AG04449 (cell line): ENCODE measurements around the gene ZNF536.

Source experiments
- CTCF ChIA-PET: fragments of 350-600 bp; formaldehyde crosslinking; extraction: SDS; loops from one replicate; lab custom pipeline; 2021; ENCODE audit warnings: antibody characterized with exemption; lab: Yijun Ruan, JAX
- POLR2A ChIA-PET: fragments of 400-600, 350-600 bp; formaldehyde crosslinking; extraction: SDS; loops from one replicate; lab custom pipeline; 2020; ENCODE audit warnings: antibody characterized with exemption, inconsistent platforms; lab: Yijun Ruan, JAX
- DNase-seq: peaks from one replicate; pipeline ENCODE4 v3.0.0-alpha.2; 2010; ENCODE audit warnings: low read depth, low spot score
- H3K4me3 ChIP-seq: 2 replicates; pipeline ENCODE4 v1.5.1; 2011; ENCODE audit warnings: low read depth, mild to moderate bottlenecking, control low read depth, low read length
- CTCF ChIP-seq: IDR thresholded peaks from one replicate; pipeline ENCODE4 v1.5.1; 2011; ENCODE audit warnings: mild to moderate bottlenecking, moderate library complexity, low read length, control low read depth, inconsistent platforms; ENCODE audit not compliant: insufficient read depth; ENCODE audit errors: missing control alignments

Gene ZNF536

GRCh38 chr19:30327331-30327730, 44.9 kb upstream of the ZNF536 start:
- no peak overlapping the region for H3K4me3 ChIP-seq
- ChIA-PET CTCF (no interaction called here), POLR2A (no interaction called here)
- no peak for DNase-seq
- no peak for TF ChIP-seq CTCF

- ChIA-PET CTCF (no interaction called here), POLR2A (no interaction called here)
- DNase-seq: no peak
- TF ChIP-seq CTCF: no peak
- no peak overlapping the region for H3K4me3 ChIP-seq
These were observed 44.1 kb upstream of the ZNF536 start for GRCh38 chr19:30328096-30328495.

GRCh38 chr19:30330266-30330665, 41.9 kb upstream of the ZNF536 start:
- TF ChIP-seq CTCF: no peak
- ChIA-PET POLR2A (no interaction called here), CTCF (no interaction called here)
- no peak for DNase-seq
- H3K4me3 ChIP-seq: no peak overlapping the region

GRCh38 chr19:30332445-30333234, 39.5 kb upstream of the ZNF536 start:
- H3K4me3 ChIP-seq: no peak overlapping the region
- DNase-seq: no peak
- TF ChIP-seq CTCF: no peak
- POLR2A ChIA-PET: no interaction called here
- CTCF ChIA-PET: no interaction called here

- no peak for DNase-seq
- TF ChIP-seq CTCF: no peak
- ChIA-PET POLR2A (no interaction called here), CTCF (no interaction called here)
- H3K4me3 ChIP-seq: no peak overlapping the region
These were observed 38.7 kb upstream of the ZNF536 start for GRCh38 chr19:30333291-30334065.

GRCh38 chr19:30334841-30335240, 37.3 kb upstream of the ZNF536 start:
- no peak for DNase-seq
- ChIA-PET POLR2A (no interaction called here), CTCF (no interaction called here)
- H3K4me3 ChIP-seq: no peak overlapping the region
- no peak for TF ChIP-seq CTCF
